ENCODE results near the gene ACVRL1.

GRCh38 chr12:51953089-51953488, 45.8 kb downstream of the ACVRL1 start:
- no peak for TF ChIP-seq CTCF (IDR thresholded peaks at IDR 0.05)
- TF ChIP-seq REST (IDR thresholded peaks at IDR 0.05; ENCODE audit: insufficient read depth in 1 of 2, low read depth in 2 of 2, low read length in 1 of 2) = no peak

Data from Panc1 (cell line).